H1 (cell line): ENCODE measurements around the gene ZNF398. TPM values are rescaled to one million over a fixed set of nuclear protein-coding genes. Genes with fewer than 3 reads are reported as not detected.

ENCODE experiments used
- CTCF ChIA-PET: fragments of 300-600 bp; sonication (Branson Sonifier 250); formaldehyde crosslinking; loops from one replicate; lab custom pipeline; 2021; ENCODE audit not compliant: partially characterized antibody; lab: Charles Lee
- POLR2A ChIA-PET: fragments of 300-600 bp; sonication (Branson Sonifier 250); formaldehyde crosslinking; loops from one replicate; lab custom pipeline; 2021; ENCODE audit warnings: inconsistent platforms; ENCODE audit not compliant: partially characterized antibody; lab: Charles Lee
- DNase-seq, 2 experiments: peaks; one replicate each; pipeline versions ENCODE4 v3.0.0 to v3.0.0-alpha.2; 2010 to 2022; ENCODE audit warnings: low spot score in 2 of 2, low read depth in 1 of 2, mixed read lengths in 1 of 2
- FAIRE-seq: peaks from 2 replicates; lab custom pipeline; 2011; peaks lifted over from hg19 to GRCh38; lab: Jason Lieb, UNC
- H2AFZ ChIP-seq: 2 replicates; pipeline ENCODE4 v1.8.1; 2012; ENCODE audit warnings: low read length, inconsistent platforms
- H2AK5ac ChIP-seq: 2 replicates; pipeline ENCODE4 v1.6.1; 2013; ENCODE audit warnings: low read depth, low read length
- H2BK120ac ChIP-seq: replicated peaks from 2 replicates; pipeline ENCODE3; 2013; ENCODE audit warnings: low read depth, low read length, inconsistent platforms
- H2BK12ac ChIP-seq: 2 replicates; pipeline ENCODE4 v1.6.1; 2013; ENCODE audit warnings: low read depth, low read length
- H2BK15ac ChIP-seq: 2 replicates; pipeline ENCODE4 v1.6.1; 2013; ENCODE audit warnings: low read length
- H2BK20ac ChIP-seq: 2 replicates; pipeline ENCODE4 v1.6.1; 2013; ENCODE audit warnings: low read length
- H2BK5ac ChIP-seq: 2 replicates; pipeline ENCODE4 v1.6.1; 2013; ENCODE audit warnings: low read depth, low read length
- H3K14ac ChIP-seq: 2 replicates; pipeline ENCODE4 v1.6.1; 2013; ENCODE audit warnings: inconsistent platforms; ENCODE audit not compliant: insufficient read length
- H3K18ac ChIP-seq: 2 replicates; pipeline ENCODE4 v1.6.1; 2013; ENCODE audit warnings: low read length; ENCODE audit errors: extremely low read depth
- H3K23ac ChIP-seq: 2 replicates; pipeline ENCODE4 v1.6.1; 2013; ENCODE audit warnings: inconsistent platforms; ENCODE audit not compliant: insufficient read length
- H3K23me2 ChIP-seq: 2 replicates; pipeline ENCODE4 v1.6.1; 2013; ENCODE audit warnings: low read depth, low read length
- H3K27ac ChIP-seq: 2 replicates; pipeline ENCODE4 v1.6.1; 2011; ENCODE audit warnings: low read depth, low read length, inconsistent platforms
- H3K27me3 ChIP-seq, 4 experiments: replicated peaks in 1 of 4; 1 replicate in 1 of 4; 2 replicates in 3 of 4; pipeline versions ENCODE4 v1.6.1 to v1.8.1; 2011 to 2013; ENCODE audit warnings: low read length in 3 of 4, mild to moderate bottlenecking in 3 of 4, inconsistent platforms in 2 of 4, mixed read lengths in 2 of 4, moderate library complexity in 1 of 4; ENCODE audit not compliant: control insufficient read depth in 3 of 4, insufficient read depth in 3 of 4; ENCODE audit errors: extremely low read depth in 1 of 4
- H3K36me3 ChIP-seq, 4 experiments: 2 replicates each; pipeline versions ENCODE4 v1.6.1 to v1.8.1; 2011 to 2013; ENCODE audit warnings: mild to moderate bottlenecking in 4 of 4, low read length in 3 of 4, moderate library complexity in 2 of 4, control low read depth in 1 of 4, inconsistent platforms in 1 of 4; ENCODE audit not compliant: insufficient read depth in 4 of 4, control insufficient read depth in 2 of 4
- H3K4ac ChIP-seq: replicated peaks from 2 replicates; pipeline ENCODE3; 2013; ENCODE audit warnings: low read length, low read depth, mixed read lengths, inconsistent platforms; ENCODE audit not compliant: insufficient read length
- H3K4me1 ChIP-seq, 4 experiments: replicated peaks in 1 of 4; 1 replicate in 1 of 4; 2 replicates in 3 of 4; pipeline versions ENCODE4 v1.6.1 to v1.8.1; 2011 to 2013; ENCODE audit warnings: low read length in 3 of 4, inconsistent platforms in 2 of 4, mixed read lengths in 1 of 4; ENCODE audit not compliant: insufficient read depth in 4 of 4, control insufficient read depth in 3 of 4
- H3K4me2 ChIP-seq, 2 experiments: 2 replicates each; pipeline versions ENCODE4 v1.6.1 to v1.8.1; 2011 to 2013; ENCODE audit warnings: low read depth in 2 of 2, low read length in 2 of 2, control low read depth in 1 of 2, inconsistent platforms in 1 of 2, mild to moderate bottlenecking in 1 of 2; ENCODE audit not compliant: insufficient read depth in 1 of 2
- H3K4me3 ChIP-seq, 4 experiments: fragments of 200-600, 300-600 bp in 1 of 4; sonication (generic), shearing (Covaris generic), sonication (Bioruptor Twin) in 1 of 4; 2 replicates each; pipeline versions ENCODE4 v1.5.1 to v1.8.1; 2011 to 2016; ENCODE audit warnings: low read length in 4 of 4, low read depth in 3 of 4, control low read depth in 2 of 4, inconsistent platforms in 2 of 4, mild to moderate bottlenecking in 2 of 4, mixed read lengths in 1 of 4, moderate library complexity in 1 of 4; ENCODE audit not compliant: insufficient read depth in 2 of 4; ENCODE audit errors: extremely low read depth in 1 of 4
- H3K56ac ChIP-seq: replicated peaks from 2 replicates; pipeline ENCODE3; 2013; ENCODE audit warnings: low read depth, mild to moderate bottlenecking, mixed read lengths, low read length, inconsistent platforms; ENCODE audit not compliant: insufficient read length
- H3K79me1 ChIP-seq: 2 replicates; pipeline ENCODE4 v1.6.1; 2013; ENCODE audit warnings: low read depth, low read length, control low read depth
- H3K79me2 ChIP-seq, 2 experiments: 2 replicates each; pipeline versions ENCODE4 v1.6.1 to v1.8.1; 2012 to 2013; ENCODE audit warnings: low read length in 2 of 2, mild to moderate bottlenecking in 2 of 2, inconsistent platforms in 1 of 2; ENCODE audit not compliant: insufficient read depth in 2 of 2, control insufficient read depth in 1 of 2
- H3K9ac ChIP-seq, 4 experiments: replicated peaks in 1 of 4; 1 replicate in 1 of 4; 2 replicates in 3 of 4; pipeline versions ENCODE4 v1.6.1 to v1.8.1; 2011 to 2013; ENCODE audit warnings: low read depth in 3 of 4, low read length in 3 of 4, control low read depth in 2 of 4, mild to moderate bottlenecking in 2 of 4, moderate library complexity in 2 of 4, inconsistent platforms in 1 of 4; ENCODE audit errors: extremely low read depth in 1 of 4
- H3K9me3 ChIP-seq, 2 experiments: 2 replicates each; pipeline versions ENCODE4 v1.6.1 to v1.8.1; 2012 to 2013; ENCODE audit warnings: mild to moderate bottlenecking in 2 of 2, moderate library complexity in 2 of 2, control low read depth in 1 of 2, inconsistent platforms in 1 of 2, low read depth in 1 of 2, low read length in 1 of 2, mixed read lengths in 1 of 2; ENCODE audit not compliant: insufficient read depth in 2 of 2
- H4K20me1 ChIP-seq, 2 experiments: replicated peaks in 1 of 2; 2 replicates each; pipeline versions ENCODE3 to v1.8.1; 2011 to 2013; ENCODE audit warnings: inconsistent platforms in 2 of 2, low read length in 2 of 2, mild to moderate bottlenecking in 1 of 2; ENCODE audit not compliant: insufficient read depth in 2 of 2, control insufficient read depth in 1 of 2
- H4K5ac ChIP-seq: 2 replicates; pipeline ENCODE4 v1.6.1; 2013; ENCODE audit warnings: low read length, low read depth, mixed read lengths, inconsistent platforms; ENCODE audit not compliant: insufficient read length
- H4K8ac ChIP-seq: 2 replicates; pipeline ENCODE4 v1.8.0; 2013; ENCODE audit warnings: mild to moderate bottlenecking, moderate library complexity, low read length, inconsistent platforms; ENCODE audit not compliant: insufficient read depth; ENCODE audit errors: extremely low read depth
- H4K91ac ChIP-seq: replicated peaks from 2 replicates; pipeline ENCODE3; 2013; ENCODE audit warnings: low read length, mixed read lengths, inconsistent platforms; ENCODE audit not compliant: insufficient read length
- ATF3 ChIP-seq: IDR thresholded peaks from 2 replicates; pipeline ENCODE4 v1.6.1; 2011; ENCODE audit warnings: low read depth, mild to moderate bottlenecking, low read length; ENCODE audit not compliant: insufficient read depth
- BCL11A ChIP-seq, 2 experiments: IDR thresholded peaks; one replicate each; pipeline ENCODE4 v1.6.1; 2011; ENCODE audit warnings: low read depth in 2 of 2, low read length in 2 of 2, mild to moderate bottlenecking in 2 of 2
- EGR1 ChIP-seq: IDR thresholded peaks from 2 replicates; pipeline ENCODE4 v1.6.1; 2011; ENCODE audit warnings: low read depth, low read length, borderline replicate concordance
- KDM1A ChIP-seq: fragments of 200-600, 300-600 bp; sonication (generic); IDR thresholded peaks from 2 replicates; pipeline ENCODE4 v1.7.1; 2016; ENCODE audit warnings: mild to moderate bottlenecking, low read length, borderline replicate concordance
- KDM5A ChIP-seq: fragments of 200-600 bp; IDR thresholded peaks from 2 replicates; pipeline ENCODE4 v1.7.1; 2012; ENCODE audit warnings: mild to moderate bottlenecking, low read length, inconsistent platforms, mixed read lengths
- NRF1 ChIP-seq: IDR thresholded peaks from 2 replicates; pipeline ENCODE4 v1.6.1; 2011; ENCODE audit warnings: mild to moderate bottlenecking, low read depth, low read length, improper control_type of control experiment
- POLR2AphosphoS5 ChIP-seq: IDR thresholded peaks from 2 replicates; pipeline ENCODE4 v1.6.1; 2011; ENCODE audit warnings: low read depth, low read length
- SAP30 ChIP-seq: fragments of 300-600 bp; sonication (generic); IDR thresholded peaks from 2 replicates; pipeline ENCODE4 v1.7.1; 2012; ENCODE audit warnings: low read length, moderate library complexity, mild to moderate bottlenecking, inconsistent platforms; ENCODE audit not compliant: insufficient read depth, insufficient replicate concordance
- SP4 ChIP-seq: IDR thresholded peaks from 2 replicates; pipeline ENCODE4 v1.6.1; 2012; ENCODE audit warnings: low read length, inconsistent platforms
- SUZ12 ChIP-seq: fragments of 200-600 bp; sonication (generic); IDR thresholded peaks from 2 replicates; pipeline ENCODE4 v1.6.1; 2012; ENCODE audit warnings: mild to moderate bottlenecking, inconsistent platforms, low read length, moderate library complexity, mixed read lengths
- TAF7 ChIP-seq: optimal IDR thresholded peaks from 2 replicates; pipeline ENCODE3; 2011; ENCODE audit warnings: low read depth, mild to moderate bottlenecking, inconsistent platforms, low read length, moderate library complexity, borderline replicate concordance
- WGBS, 2 experiments: shearing (Covaris generic) in 1 of 2; methylation state at CpG; one replicate each; pipeline versions ENCODE4 v1.1.6 to v1.1.7; 2013 to 2015; ENCODE audit warnings: low lambda C conversion rate in 2 of 2, mixed read lengths in 2 of 2, inconsistent platforms in 1 of 2, low coverage in 1 of 2, missing lambda C conversion rate in 1 of 2; ENCODE audit not compliant: insufficient replicate concordance in 2 of 2, insufficient coverage in 1 of 2, insufficient read length in 1 of 2; ENCODE audit errors: extremely low coverage in 1 of 2, missing lambda C conversion rate in 1 of 2; 5-methylcytosine and 5-hydroxymethylcytosine counted together
- polyA plus RNA-seq, 7 experiments: library from polyadenylated mRNA; depleted of rRNA in 3 of 7; stranded (reverse) in 5 of 7; unstranded in 2 of 7; fragments of >200 nt in 5 of 7; fragments of 200-250 nt in 2 of 7; gene quantifications; 1 replicate in 5 of 7; 2 replicates in 1 of 7; 4 replicates in 1 of 7; pipeline versions ENCODE4 v1.2.1 to v1.2.3, GENCODE V29; 2011 to 2013; ENCODE audit warnings: missing spikeins in 2 of 7, mixed read lengths in 2 of 7
- total RNA-seq: library from RNA; stranded (reverse); fragmentation: NEBNext Ultra II Directional; extraction: Animal tissue kit (Norgen Biotek cat#: 25700); gene quantifications from 2 replicates; pipeline ENCODE4 v1.2.1, GENCODE V29; 2021
- TF ChIP-seq, protein P1 (sequence below): IDR thresholded peaks from 2 replicates; pipeline ENCODE4 v1.6.1; 2012; ENCODE audit warnings: inconsistent platforms

Gene ZNF398
- total and polyA plus RNA-seq, 2 of the 8 experiments (the other 6 are each of a cell fraction or from before 2014, with no cell fraction given): 52.7 to 63.5 TPM

DNA sequence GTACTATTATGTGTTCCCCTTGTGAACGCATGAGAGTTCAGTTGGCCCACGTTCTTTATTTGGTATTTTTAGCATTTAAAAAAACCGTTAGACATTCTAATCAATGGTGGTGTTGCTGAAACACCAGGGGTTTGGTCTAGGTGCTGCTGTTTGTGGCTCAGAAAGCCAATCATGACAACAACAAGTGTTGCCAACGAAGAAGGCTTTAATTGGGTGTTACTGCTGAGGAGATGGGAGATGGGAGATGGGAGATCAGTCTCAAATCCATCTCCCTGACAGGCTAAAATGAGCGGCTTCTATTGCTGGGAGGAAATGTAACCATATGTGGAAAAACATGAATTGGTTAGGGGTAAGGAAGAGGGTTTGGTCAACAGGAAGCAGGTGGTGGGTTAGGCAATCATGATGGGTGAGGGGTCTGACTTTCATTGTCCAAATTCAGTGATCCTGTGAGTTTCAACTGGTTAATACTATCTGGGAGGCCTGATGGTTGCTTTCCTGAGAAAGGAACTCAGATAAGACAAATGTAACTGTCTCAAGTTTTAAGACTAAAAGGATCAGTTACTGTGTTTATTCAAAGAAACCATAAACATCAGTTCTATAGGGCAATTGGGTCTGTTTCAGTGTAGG, 16.6 kb upstream of the ZNF398 start:
- ChIA-PET POLR2A (no interaction called here), CTCF (interaction anchor here (3.1 kb wide), 1 partner anchor 16 kb away, joined by 15 read pairs; the partner anchor contains the start of gene ZNF398)
- TF ChIP-seq SAP30: no peak
- no peak for TF ChIP-seq SP4
- no peak for TF ChIP-seq EGR1
- TF ChIP-seq, protein P1, sequence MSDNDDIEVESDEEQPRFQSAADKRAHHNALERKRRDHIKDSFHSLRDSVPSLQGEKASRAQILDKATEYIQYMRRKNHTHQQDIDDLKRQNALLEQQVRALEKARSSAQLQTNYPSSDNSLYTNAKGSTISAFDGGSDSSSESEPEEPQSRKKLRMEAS: no peak
- TF ChIP-seq NRF1: no peak
- no peak for TF ChIP-seq SUZ12
- no peak for TF ChIP-seq POLR2AphosphoS5
- no peak for TF ChIP-seq KDM5A
- TF ChIP-seq BCL11A (IDR thresholded peaks at IDR 0.05; ENCODE audit: low read depth in 2 of 2, low read length in 2 of 2): no peak
- TF ChIP-seq KDM1A: no peak
- TF ChIP-seq TAF7: no peak
- no peak for TF ChIP-seq ATF3
- Histone ChIP-seq H2BK20ac (no peak overlapping the region), H3K4ac (no peak overlapping the region), H4K8ac (no peak overlapping the region), H2AK5ac (no peak overlapping the region), H2BK120ac (no peak overlapping the region), H3K4me3 (no peak overlapping the region), H3K36me3 (peaks cover 0 to 27% (median 10%) of the 10 kb centered on the region in 4 experiments; a peak in 7 of 8 replicates), H2BK5ac (no peak overlapping the region), H3K79me2 (peaks cover 0 to 7% of the 10 kb centered on the region in 2 experiments; a peak in 1 of 4 replicates), H3K23ac (no peak overlapping the region), H3K56ac (no peak overlapping the region), H3K9me3 (peaks cover 6 to 8% of the 10 kb centered on the region in 2 experiments; a peak in 3 of 4 replicates), H2BK15ac (no peak overlapping the region), H3K18ac (no peak overlapping the region), H3K27me3 (no peaks in the 10 kb centered on the region), H4K91ac (no peak overlapping the region), H4K20me1 (no peaks in the 10 kb centered on the region), H3K4me2 (no peak overlapping the region), H2AFZ (no peak overlapping the region), H3K9ac (no peak overlapping the region), H2BK12ac (no peak overlapping the region), H4K5ac (no peak overlapping the region), H3K27ac (no peak overlapping the region), H3K79me1 (no peaks in the 10 kb centered on the region), H3K4me1 (peaks cover 0 to 14% (median 3%) of the 10 kb centered on the region in 4 experiments; a peak in 3 of 7 replicates), H3K23me2 (peaks cover 4% of the 10 kb centered on the region; the same call in 1 of the 2 replicates), H3K14ac (no peak overlapping the region)
- DNase-seq (no peak), FAIRE-seq (no peak)
- WGBS, 2 experiments: 90% methylated on average over 5 of the region's 5 CpGs; no CpG with 5 or more reads in 1 of the 2 experiments
